Activated CD4-positive, CD25-positive, alpha-beta regulatory T cell (primary cell): ENCODE results near the gene NR2F1-AS1.
"Not testable (repeated sequence)": the region's sequence is repeated elsewhere in the genome, so short reads cannot be mapped to it uniquely, and the experiment has no call there.

Experiments
- DNase-seq, 4 experiments: peaks; one replicate each; lab custom pipeline; 2025; lab: John Stamatoyannopoulos, UW

Gene NR2F1-AS1

DNA sequence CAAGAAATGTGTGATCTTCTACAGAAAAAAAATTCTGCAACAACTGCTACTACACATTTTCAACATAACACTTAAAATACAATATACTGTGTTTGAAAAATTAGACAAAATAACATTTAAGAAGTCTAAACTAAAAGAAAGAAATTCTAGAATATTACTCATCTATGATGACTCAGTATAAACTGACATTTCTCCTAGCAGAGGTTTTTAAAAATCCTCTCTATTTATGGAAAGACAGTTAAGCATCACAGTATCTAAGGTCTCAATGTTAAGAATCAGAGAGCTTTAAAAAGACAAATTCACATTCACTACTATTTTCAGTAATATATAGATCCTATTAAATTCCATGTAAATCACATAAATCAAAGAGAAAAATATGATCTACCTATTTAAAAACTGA is 61.3 kb downstream of the NR2F1-AS1 start:
- DNase-seq, result no peak

DNA sequence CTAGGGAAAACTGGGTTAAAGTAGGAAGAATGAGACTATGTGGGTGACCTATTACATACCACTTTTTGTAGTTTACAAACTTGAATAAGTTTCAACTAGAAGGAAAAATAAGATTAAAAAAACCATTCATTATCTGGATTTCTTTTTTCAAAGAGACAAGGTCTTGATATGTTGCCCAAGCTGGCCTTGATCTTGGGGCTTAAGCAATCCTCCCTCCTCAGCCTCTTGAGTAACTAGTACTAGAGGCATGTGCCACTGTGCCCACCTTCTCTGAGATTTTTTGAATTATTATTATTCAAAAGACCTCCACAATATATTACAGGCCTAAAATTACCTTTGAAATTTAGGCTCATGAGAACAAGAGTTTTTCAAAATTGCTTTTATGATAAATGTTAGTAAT is 63.2 kb downstream of the NR2F1-AS1 start:
- DNase-seq, result no peak

DNA sequence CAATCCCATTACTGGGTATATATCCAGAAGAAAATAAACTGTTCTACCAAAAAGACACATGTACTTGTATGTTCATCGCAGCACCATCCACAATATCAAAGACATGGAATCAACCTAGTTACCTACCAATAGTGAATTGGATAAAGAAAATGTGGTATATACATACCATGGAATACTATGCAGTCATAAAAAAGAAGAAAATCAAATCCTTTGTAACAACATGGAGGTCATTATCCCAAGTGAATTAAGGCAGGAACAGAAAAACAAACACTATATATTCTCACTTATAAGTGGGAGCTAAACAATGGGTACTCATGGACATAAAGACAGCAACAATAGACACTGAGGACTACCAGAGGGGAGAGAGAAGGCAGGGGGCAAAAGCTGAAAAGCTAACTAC is 67.7 kb downstream of the NR2F1-AS1 start:
- no peak for DNase-seq

DNA sequence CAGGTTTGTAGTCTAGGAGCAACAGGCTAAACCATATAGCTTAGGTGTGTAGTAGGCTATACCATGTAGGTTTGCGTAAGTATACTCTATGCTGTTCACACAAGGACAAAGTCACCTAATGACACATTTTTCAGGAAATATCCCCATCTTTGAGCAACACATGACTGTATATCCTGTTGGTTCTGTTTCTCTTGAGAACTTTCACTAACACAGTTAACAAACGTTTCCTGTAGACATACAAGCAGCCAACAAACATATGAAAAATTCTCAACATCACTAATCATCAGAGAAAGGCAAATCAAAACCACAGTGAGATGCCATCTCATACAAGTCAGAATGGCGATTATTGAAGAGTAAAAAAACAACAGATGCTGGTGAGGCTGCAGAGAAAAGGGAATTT is 68.2 kb downstream of the NR2F1-AS1 start:
- DNase-seq, result no peak

- DNase-seq, result no peak
These were observed 69.6 kb downstream of the NR2F1-AS1 start for GRCh38 chr5:93511445-93511844.

DNA sequence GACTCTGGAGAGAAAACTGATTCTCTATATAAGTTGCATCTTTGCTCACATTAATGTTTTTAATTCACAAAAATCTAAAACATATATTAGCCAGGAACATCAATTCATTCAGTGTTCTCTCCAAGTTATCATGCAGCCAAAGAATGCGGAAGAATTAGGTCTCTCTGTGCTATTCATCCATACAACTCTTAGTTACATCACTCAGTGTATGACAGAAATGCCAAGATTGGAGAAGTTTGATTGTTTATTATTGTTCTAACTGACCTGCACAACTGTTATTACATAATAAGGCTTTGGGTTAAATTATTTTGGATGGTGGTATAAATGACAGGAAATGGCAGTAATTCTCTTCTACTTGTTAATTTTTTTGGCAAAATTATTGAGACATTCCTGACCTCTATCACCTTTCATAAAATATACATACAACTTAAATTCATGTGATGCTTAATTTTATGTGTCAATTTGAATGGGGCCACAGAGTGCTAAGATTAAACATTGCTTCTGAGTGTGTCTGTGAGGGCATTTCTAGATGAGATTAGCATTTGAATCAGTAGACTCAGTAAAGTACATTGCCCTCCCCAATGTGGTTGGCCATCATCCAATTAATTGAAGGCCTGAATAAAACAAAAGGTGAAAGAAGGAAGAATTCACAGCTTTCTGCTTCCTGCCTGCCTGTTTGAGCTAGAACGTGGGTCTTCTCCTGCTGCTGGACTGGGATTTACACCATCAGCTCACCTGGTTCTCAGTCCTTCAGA is 70.2 kb downstream of the NR2F1-AS1 start:
- DNase-seq, result no peak

GRCh38 chr5:93505553-93505952 is 75.5 kb downstream of the NR2F1-AS1 start:
- DNase-seq, result not testable (repeated sequence)

- no peak for DNase-seq
These were observed 77.4 kb downstream of the NR2F1-AS1 start for GRCh38 chr5:93503598-93504067.

DNA sequence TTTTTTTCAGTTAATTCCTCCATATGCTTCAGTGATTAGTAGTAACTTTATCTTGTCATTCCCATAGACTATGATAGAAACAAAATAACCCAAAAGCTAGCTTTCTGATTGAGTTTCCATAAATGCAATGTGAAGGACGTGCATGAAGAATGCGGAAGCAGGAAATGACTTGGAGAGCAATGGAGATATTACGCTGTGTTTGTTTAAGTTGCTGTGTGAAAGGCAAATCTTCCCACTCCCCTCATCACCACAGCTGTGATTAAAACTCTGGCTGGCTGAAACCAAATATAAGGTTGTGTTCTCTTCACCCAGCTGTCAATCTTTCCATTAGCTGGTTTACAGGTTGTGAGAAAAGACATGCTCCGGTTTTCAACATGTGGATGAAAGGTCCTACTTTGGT is 83.9 kb downstream of the NR2F1-AS1 start:
- no peak for DNase-seq

- no peak for DNase-seq
These were observed 101.0 kb downstream of the NR2F1-AS1 start for GRCh38 chr5:93479982-93480509.

DNA sequence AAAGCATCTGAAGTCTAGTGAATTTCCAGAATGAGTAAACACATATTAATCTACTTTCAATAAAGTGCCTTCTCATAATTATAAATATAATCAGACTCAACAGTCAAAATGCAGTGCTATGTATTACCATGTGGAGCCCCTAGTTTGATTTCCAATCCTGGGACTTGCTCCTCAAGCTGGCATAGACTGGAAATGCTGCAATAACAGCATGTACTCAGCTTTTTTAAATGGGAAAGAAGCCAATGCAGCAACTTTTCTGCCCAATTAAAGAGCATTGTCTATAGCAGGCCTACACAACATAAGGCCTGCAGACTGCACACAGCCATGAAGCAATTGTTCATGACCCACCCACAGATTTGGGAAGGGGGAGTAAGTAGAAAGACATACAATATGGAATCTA is 103.2 kb downstream of the NR2F1-AS1 start:
- no peak for DNase-seq

GRCh38 chr5:93476251-93476742 is 104.7 kb downstream of the NR2F1-AS1 start:
- DNase-seq, result no peak

DNA sequence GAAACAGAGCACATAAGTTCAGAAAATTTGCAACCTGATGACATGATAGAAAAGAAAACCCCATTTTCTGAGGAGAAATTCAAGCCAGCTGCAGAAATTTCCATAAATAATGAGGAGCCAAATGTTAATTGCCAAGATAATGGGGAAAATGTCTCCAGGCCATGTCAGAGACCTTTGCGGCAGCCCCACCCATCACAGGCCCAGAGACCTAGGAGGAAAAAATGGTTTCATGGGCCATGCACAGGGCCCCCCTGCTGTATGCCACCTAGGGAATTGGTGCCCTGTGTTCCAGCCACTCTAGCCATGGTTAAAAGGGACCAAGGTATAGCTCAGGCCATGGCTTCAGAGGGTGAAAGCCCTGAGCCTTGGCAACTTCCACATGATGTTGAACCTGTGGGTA is 118.1 kb downstream of the NR2F1-AS1 start:
- DNase-seq, result no peak

DNA sequence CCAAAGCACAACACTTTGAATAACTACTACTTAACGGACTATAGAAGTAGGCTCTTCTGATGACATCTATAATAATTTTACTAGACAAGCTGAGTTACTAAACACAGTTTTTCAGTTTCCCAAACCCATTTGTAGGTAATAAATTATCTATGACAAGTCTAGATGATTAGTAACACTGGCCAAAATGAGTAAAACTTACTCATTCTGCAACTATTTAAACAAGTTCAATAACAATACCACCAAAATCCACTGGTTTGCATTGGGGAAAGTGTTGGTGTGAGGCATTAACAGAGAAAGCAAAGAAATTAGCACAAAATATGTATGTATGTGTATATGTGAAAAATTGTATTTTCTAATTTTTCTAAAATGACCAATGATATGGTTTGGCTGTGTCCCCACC is 119.3 kb downstream of the NR2F1-AS1 start:
- no peak for DNase-seq

DNA sequence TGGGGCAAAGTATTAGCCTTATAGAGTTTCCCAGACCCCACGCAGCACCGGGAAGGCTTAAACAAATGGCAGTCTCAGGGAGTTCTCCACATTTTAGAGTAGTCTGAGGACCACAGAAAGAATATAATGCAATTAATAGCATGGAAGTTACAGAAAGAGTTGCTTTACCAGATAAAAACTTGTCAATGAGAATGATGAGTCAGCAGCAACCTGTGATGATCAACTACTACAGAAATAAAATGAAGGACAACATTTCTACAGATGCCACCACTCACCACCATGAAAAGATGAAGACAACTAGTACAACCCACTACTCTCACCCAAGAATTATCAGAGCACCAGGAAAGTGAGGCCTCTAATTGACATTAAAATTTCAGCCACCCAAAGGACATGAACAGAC is 120.7 kb downstream of the NR2F1-AS1 start:
- no peak for DNase-seq

- not testable (repeated sequence) for DNase-seq
These were observed 124.2 kb downstream of the NR2F1-AS1 start for GRCh38 chr5:93456796-93457195.

GRCh38 chr5:93454896-93455295 is 126.1 kb downstream of the NR2F1-AS1 start:
- DNase-seq, result no peak

GRCh38 chr5:93452255-93452654 is 128.8 kb downstream of the NR2F1-AS1 start:
- no peak for DNase-seq

DNA sequence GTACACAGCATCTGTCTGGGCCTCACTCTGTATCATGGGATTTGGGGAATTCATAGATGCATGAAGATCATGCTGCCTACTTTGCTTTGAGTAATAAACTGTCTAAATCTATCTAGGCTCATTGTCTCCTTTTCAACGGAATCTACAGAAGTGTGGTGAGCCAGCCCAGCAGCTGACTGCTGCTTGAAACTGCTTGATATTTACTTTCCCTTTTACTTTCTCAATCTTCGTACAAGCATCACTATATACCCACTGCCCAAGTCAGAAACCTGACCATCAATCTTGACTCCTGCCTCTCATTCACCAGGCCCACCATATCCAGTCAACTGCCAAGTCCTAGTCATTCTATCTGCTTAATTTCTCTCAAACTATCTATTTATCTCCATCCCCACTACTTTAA is 142.9 kb downstream of the NR2F1-AS1 start:
- DNase-seq, result no peak

DNA sequence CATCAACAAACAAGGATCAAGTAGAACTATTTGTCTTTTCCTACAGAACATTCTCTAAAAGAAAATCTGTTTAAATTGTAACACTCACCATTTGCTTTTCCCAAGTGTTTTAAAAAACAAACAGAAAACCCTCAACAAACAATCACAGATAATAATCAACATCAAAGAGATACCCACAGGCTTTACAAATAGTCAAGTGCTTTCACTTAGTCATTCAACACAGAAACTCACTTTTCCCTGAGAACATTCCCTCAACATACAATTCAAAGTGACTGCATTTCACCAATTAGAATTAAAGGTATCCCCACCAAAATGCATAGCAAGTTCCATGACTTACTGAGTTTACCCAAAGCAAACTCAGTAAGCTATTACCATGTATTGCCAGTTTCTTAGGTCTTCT is 144.9 kb downstream of the NR2F1-AS1 start:
- no peak for DNase-seq

DNA sequence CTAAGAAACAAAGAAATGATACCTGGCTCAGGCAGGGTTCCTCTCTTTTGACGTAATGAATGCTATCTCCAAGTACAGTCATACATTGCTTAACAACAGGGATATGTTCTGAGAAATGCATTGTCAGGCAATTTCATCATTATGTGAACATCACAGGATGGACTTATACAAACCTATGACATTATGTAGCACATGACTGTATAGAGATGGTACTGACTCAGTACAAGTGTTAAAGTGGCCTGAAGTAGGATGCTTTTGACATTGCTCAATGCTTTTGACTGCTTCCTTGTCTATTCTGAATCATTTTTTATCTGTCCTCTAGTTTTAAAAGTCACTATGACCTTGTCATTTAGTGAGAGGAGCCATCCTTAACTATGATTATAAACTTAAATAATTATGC is 147.6 kb downstream of the NR2F1-AS1 start:
- DNase-seq, result no peak

DNA sequence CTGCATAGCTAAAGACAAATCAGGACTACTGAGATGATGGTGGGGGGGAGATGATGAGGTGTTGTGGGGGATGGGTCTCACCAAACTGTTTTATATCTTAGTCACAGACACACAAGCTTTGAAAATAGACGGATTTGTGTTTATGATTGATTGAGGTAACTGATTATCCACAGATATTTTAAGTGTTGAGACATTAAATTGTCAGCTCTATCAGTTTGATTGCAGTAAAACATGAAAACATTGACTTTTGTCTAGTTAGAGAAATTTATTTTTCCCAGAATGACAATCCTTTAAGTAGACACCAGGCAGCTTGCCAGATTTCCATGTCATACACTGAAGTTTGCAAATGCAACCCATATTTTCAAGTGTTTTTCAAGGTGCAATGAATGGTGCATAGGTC is 149.8 kb downstream of the NR2F1-AS1 start:
- no peak for DNase-seq

- no peak for DNase-seq
These were observed 150.3 kb downstream of the NR2F1-AS1 start for GRCh38 chr5:93430673-93431199.
